ENCODE results near the gene TIMM29. TPM values are rescaled to one million over a fixed set of nuclear protein-coding genes. Genes with fewer than 3 reads are reported as not detected.

TIMM29 gene
- polyA plus RNA-seq, 1 experiment, result 9.1 TPM

GRCh38 chr19:10916602-10917001 lies 12.0 kb upstream of the TIMM29 start:
- Histone ChIP-seq H3K4me3 (ENCODE audit: low read depth, low read length) (no peak overlapping the region), H3K27me3 (ENCODE audit: control insufficient read depth, insufficient read depth, low read length) (no peaks in the 10 kb centered on the region), H3K36me3 (ENCODE audit: control insufficient read depth, insufficient read depth, low read length) (peaks cover 40% of the 10 kb centered on the region)
- CTCF ChIA-PET, result interaction anchor here (1.2 to 5.7 kb wide), 7 partner anchors 8 to 147 kb away, joined by 3 to 37 read pairs (median 6); partner anchors contain the start of gene CARM1
- POLR2A ChIA-PET, result no interaction called here
- no peak for TF ChIP-seq CTCF (IDR thresholded peaks at IDR 0.05; ENCODE audit: insufficient read depth, low read depth, low read length)
- DNase-seq (ENCODE audit: low read depth), result no peak

GRCh38 chr19:10918359-10918758 lies 10.3 kb upstream of the TIMM29 start:
- Histone ChIP-seq H3K36me3 (ENCODE audit: control insufficient read depth, insufficient read depth, low read length) (peaks cover 39% of the 10 kb centered on the region), H3K27me3 (ENCODE audit: control insufficient read depth, insufficient read depth, low read length) (no peaks in the 10 kb centered on the region), H3K4me3 (ENCODE audit: low read depth, low read length) (no peak overlapping the region)
- no peak for DNase-seq (ENCODE audit: low read depth)
- TF ChIP-seq CTCF (IDR thresholded peaks at IDR 0.05; ENCODE audit: insufficient read depth, low read depth, low read length), result no peak
- POLR2A ChIA-PET, result no interaction called here
- CTCF ChIA-PET, result interaction anchor here (1.7 to 5.7 kb wide), 4 partner anchors 24 to 54 kb away, joined by 5 to 37 read pairs (median 6); partner anchors contain the start of gene CARM1

GRCh38 chr19:10919352-10920287 lies 9.0 kb upstream of the TIMM29 start:
- DNase-seq (ENCODE audit: low read depth), result no peak
- Histone ChIP-seq H3K4me3 (ENCODE audit: low read depth, low read length) (no peak overlapping the region), H3K27me3 (ENCODE audit: control insufficient read depth, insufficient read depth, low read length) (no peaks in the 10 kb centered on the region), H3K36me3 (ENCODE audit: control insufficient read depth, insufficient read depth, low read length) (peaks cover 39% of the 10 kb centered on the region)
- ChIA-PET CTCF (interaction anchor here (1.2 to 2.6 kb wide), 4 partner anchors 23 to 64 kb away, joined by 4 to 6 read pairs (median 5); no protein-coding TSS in a partner anchor), POLR2A (no interaction called here)
- no peak for TF ChIP-seq CTCF (IDR thresholded peaks at IDR 0.05; ENCODE audit: insufficient read depth, low read depth, low read length)

- H3K36me3 ChIP-seq (ENCODE audit: control insufficient read depth, insufficient read depth, low read length), result peaks cover 42% of the 10 kb centered on the region
- CTCF ChIA-PET, result interaction anchor here (1.6 kb wide), 1 partner anchor 48 kb away, joined by 5 read pairs; no protein-coding TSS in a partner anchor
- POLR2A ChIA-PET, result no interaction called here
- no peaks in the 10 kb centered on the region for H3K27me3 ChIP-seq (ENCODE audit: control insufficient read depth, insufficient read depth, low read length)
- DNase-seq (ENCODE audit: low read depth), result no peak
- H3K4me3 ChIP-seq (ENCODE audit: low read depth, low read length), result no peak overlapping the region
- TF ChIP-seq CTCF (IDR thresholded peaks at IDR 0.05; ENCODE audit: insufficient read depth, low read depth, low read length), result no peak
These were observed 8.3 kb upstream of the TIMM29 start for GRCh38 chr19:10920288-10920655.

- H3K4me3 ChIP-seq (ENCODE audit: low read depth, low read length), result no peak overlapping the region
- ChIA-PET POLR2A (no interaction called here), CTCF (interaction anchor here (1.6 kb wide), 1 partner anchor 48 kb away, joined by 5 read pairs; no protein-coding TSS in a partner anchor)
- H3K27me3 ChIP-seq (ENCODE audit: control insufficient read depth, insufficient read depth, low read length), result no peaks in the 10 kb centered on the region
- DNase-seq (ENCODE audit: low read depth), result no peak
- no peak for TF ChIP-seq CTCF (IDR thresholded peaks at IDR 0.05; ENCODE audit: insufficient read depth, low read depth, low read length)
- peaks cover 45% of the 10 kb centered on the region for H3K36me3 ChIP-seq (ENCODE audit: control insufficient read depth, insufficient read depth, low read length)
These were observed 7.8 kb upstream of the TIMM29 start for GRCh38 chr19:10920781-10921180.
